Inferior parietal cortex (tissue), 1 donor: Measurements from ENCODE around the gene CUEDC1.

Experiments
- DNase-seq: peaks from one replicate; pipeline ENCODE4 v3.0.0-alpha.2; 2016; ENCODE audit errors: extremely low spot score

The CUEDC1 gene

GRCh38 chr17:57915985-57916757, 39.0 kb downstream of the CUEDC1 start:
- no peak for DNase-seq

- no peak for DNase-seq
These were observed 39.7 kb downstream of the CUEDC1 start for GRCh38 chr17:57915544-57915943.

- no peak for DNase-seq
These were observed 40.7 kb downstream of the CUEDC1 start for GRCh38 chr17:57914273-57915142.

GRCh38 chr17:57913575-57914272, 41.5 kb downstream of the CUEDC1 start:
- no peak for DNase-seq

GRCh38 chr17:57911834-57912673, 43.2 kb downstream of the CUEDC1 start:
- DNase-seq, result peak; percentile 88

GRCh38 chr17:57910462-57911420, 44.5 kb downstream of the CUEDC1 start:
- no peak for DNase-seq

GRCh38 chr17:57909551-57909950, 45.7 kb downstream of the CUEDC1 start:
- no peak for DNase-seq

- no peak for DNase-seq
These were observed 46.9 kb downstream of the CUEDC1 start for GRCh38 chr17:57908278-57908677.

GRCh38 chr17:57906910-57907309, 48.3 kb downstream of the CUEDC1 start:
- DNase-seq, result peak; percentile 86

DNA sequence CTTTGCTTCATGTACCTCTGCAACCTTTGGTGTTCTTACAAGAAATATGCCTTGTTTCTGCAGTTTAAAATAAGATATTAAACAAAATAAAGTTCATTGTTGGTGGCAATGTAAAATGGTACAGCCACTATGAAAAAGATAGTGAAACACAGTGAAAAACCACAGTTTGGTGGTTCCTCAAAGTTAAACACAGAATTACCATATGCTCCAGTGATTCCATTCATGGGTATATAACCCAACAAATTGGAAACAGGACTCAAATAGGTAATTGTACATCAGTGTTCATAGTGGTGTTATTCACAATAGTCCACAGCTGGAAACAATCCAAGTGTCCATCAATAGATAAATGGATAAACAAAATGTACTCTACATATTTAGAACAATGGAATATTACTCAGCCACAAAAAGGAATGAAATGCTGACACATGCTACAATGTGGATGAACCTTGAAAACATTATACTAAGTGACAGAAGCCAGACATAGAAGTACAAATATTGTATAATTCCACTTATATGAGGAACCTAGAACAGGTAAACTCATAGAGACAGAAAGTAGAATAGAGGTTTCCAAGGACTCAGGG, 49.2 kb downstream of the CUEDC1 start:
- DNase-seq, result no peak

DNA sequence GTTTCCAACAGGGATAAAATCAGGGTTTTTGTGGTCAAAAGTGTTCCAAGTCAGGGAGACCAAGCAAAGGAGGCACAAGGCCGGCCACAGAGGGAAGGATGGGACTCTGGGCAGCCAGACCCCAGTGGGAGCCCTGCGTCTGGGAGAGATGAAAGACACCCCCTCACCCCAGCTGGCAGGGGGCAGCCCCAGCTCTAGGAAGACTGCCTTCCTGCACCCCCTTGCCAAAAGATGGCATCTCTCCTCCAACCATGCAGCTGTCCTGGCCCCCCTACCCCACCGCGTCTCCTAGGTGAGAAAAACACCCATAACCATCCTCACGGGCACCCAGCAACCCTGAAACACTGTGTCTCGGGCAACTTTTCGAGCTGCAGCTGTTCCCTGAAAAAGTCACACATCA, 51.3 kb downstream of the CUEDC1 start:
- DNase-seq, result no peak

- DNase-seq, result no peak
These were observed 52.1 kb downstream of the CUEDC1 start for GRCh38 chr17:57902800-57903759.

- DNase-seq, result no peak
These were observed 53.0 kb downstream of the CUEDC1 start for GRCh38 chr17:57902117-57902799.

GRCh38 chr17:57900991-57901743, 54.0 kb downstream of the CUEDC1 start:
- no peak for DNase-seq

DNA sequence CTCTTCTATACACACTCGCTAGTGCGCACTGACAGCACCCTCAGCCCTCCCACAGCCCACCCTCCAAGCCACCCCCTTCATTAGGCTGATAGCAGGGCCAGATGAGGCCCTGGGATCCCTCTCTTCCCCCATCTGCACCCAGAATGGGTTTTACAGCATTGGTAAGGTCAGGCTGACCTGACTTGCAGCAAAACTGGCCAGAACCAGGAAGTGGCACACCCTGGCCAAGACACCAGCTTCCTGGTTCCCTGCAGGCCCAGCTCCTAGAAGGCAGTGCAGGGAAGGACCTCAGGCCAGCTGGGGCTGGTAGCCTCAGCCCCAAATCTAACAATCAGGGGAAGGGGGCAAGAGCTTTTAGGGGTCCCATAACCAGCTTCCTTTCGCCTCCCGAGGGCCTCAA, 55.4 kb downstream of the CUEDC1 start:
- no peak for DNase-seq

GRCh38 chr17:57899391-57899790, 55.8 kb downstream of the CUEDC1 start:
- no peak for DNase-seq
